Skeletal muscle cell (primary cell): Measurements from ENCODE around the gene HAND2.
A peak's percentile ranks its signal among the peaks of the same experiment; 100 is the strongest.

Source experiments
- DNase-seq: peaks from one replicate; pipeline ENCODE4 v3.0.0-alpha.2; 2010; ENCODE audit warnings: low read depth
- H3K4me3 ChIP-seq: 2 replicates; pipeline ENCODE4 v1.5.1; 2011; ENCODE audit warnings: low read depth, mild to moderate bottlenecking, control low read depth, low read length, moderate library complexity

Gene HAND2

DNA sequence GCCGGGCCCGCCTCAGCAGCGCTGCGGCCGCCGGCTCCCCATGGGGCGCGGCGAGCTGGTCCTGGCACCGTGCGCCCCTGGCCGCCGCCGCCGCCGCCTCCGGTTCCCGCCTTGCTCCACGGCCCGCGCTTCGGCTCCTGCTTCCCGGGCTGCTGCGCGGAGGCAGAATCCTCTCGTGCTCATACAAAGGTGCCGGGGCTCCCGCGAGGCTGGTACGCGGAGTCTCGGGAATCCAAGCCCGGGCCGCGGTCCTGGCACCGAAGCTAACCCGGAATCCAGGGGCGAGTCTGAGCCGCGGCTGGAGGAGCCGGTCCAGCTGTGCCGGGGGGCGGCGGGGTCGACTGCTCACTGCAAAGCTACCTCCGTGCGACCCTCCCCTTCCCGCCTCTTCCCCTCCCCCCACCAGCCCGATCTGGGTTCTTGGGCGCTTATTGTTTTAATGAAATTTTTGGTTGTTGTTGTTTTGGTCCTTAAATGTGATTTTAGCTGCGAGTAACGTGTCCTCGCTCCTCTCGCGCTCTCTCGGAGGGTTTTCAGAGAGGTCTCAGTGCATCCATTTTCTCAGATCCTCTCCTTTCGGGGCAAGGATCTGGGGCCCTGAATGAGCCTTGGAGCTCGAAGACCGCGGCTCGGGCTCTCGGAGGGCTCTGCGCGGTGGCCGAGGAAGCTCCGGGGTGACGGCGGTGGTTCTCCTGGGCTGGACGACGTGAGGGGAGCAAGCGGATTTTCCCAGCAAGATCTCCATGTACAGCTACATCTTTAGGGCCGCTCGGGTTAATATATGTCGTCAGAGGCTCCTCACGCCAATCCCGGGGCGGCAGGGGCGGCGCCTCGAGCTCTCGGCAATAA is at the start of gene HAND2:
Gene HAND2 (minus strand): TSS at position 753 of the 849 bp plus-strand sequence. CDS start 940 bp downstream, outside the sequence.
- DNase-seq = peak; percentile 67
- peak within 1 kb of the TSS; percentile 71 for H3K4me3 ChIP-seq

DNA sequence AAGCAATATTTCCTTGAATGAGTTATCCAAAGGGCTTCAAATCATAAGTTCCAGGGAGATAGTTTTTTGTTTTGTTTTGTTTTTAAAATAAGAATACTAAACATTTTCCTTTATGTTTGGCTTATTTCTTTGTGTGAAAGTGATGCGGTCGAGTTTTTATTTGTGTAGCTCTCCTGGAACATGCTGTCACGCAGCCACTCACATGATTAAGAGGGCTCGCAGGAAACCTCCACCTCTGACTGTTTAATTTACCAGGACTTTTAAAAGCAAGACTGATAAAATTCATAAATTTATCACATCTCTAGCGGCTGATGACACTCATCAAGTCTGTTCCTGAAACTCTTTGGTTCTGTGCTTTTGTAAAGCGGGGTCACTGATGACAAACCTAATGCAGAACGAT is 48.9 kb upstream of the HAND2 start:
- H3K4me3 ChIP-seq = no peak overlapping the region
- no peak for DNase-seq

DNA sequence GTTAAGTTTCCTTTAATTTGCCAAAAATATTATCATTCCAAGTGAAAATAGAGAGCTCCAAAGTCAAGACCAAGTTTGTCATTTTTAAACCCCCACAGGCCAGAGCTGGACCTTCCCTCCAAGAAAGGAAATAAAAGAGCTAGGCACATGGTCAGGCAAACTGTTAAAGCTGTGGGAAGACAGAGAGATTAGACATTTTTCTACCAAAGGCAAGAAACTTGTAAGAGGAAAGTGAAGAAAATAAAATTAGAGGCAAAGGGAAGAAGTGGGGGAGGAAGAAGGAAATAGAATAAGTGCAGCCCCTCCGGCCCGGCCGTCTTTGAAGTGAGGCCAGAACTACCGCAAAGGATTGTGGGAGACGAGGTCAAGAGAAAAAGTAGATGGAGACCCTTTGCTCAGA is 47.9 kb upstream of the HAND2 start:
- DNase-seq = no peak
- no peak overlapping the region for H3K4me3 ChIP-seq

GRCh38 chr4:173575482-173576152 is 45.6 kb upstream of the HAND2 start:
- H3K4me3 ChIP-seq = no peak overlapping the region
- no peak for DNase-seq

DNA sequence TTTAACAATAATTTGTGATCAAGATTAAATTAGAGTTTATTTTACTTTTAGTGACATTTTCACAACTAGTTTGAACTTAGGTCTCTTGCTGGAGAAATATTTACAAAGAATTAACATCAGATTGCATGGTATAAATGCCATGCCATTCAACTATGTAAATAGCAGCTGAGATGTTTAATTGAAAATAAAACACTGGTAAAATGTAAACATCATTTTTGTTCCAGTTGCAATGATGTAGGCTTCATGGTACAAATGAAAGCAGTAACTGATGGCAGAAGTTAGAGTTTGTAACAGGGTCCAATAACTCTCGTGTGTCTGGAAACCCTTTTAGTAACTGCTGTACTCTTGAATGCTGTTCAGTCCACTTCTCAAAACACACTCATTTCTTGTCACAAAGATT is 43.7 kb upstream of the HAND2 start:
- no peak overlapping the region for H3K4me3 ChIP-seq
- DNase-seq = no peak

- DNase-seq = peak; percentile 16
- H3K4me3 ChIP-seq = no peak overlapping the region
These were observed 43.3 kb upstream of the HAND2 start for GRCh38 chr4:173573286-173573685.

- no peak overlapping the region for H3K4me3 ChIP-seq
- no peak for DNase-seq
These were observed 42.6 kb upstream of the HAND2 start for GRCh38 chr4:173572493-173573129.

GRCh38 chr4:173571620-173572019 is 41.6 kb upstream of the HAND2 start:
- H3K4me3 ChIP-seq = no peak overlapping the region
- DNase-seq = no peak

DNA sequence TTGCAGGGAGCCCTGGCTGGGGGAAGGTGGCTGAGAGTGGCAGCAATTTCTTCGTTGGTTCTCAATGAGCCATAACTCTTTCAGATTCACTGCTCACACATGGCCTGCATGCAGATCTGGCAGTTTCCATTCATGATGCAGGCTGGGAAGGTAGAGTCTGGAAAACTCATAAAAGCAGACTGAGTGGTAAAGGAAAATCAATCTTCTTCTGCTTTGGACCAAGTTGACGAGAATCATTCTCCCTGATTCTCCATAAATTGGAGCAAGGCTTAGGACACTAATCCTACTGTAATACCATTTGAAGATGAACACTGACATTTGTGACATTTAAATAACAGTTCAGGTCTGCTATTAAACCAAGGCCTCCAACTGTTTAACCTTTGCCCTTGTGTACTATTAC is 35.3 kb upstream of the HAND2 start:
- H3K4me3 ChIP-seq = no peak overlapping the region
- DNase-seq = no peak

GRCh38 chr4:173564461-173564860 is 34.4 kb upstream of the HAND2 start:
- H3K4me3 ChIP-seq = no peak overlapping the region
- DNase-seq = no peak

DNA sequence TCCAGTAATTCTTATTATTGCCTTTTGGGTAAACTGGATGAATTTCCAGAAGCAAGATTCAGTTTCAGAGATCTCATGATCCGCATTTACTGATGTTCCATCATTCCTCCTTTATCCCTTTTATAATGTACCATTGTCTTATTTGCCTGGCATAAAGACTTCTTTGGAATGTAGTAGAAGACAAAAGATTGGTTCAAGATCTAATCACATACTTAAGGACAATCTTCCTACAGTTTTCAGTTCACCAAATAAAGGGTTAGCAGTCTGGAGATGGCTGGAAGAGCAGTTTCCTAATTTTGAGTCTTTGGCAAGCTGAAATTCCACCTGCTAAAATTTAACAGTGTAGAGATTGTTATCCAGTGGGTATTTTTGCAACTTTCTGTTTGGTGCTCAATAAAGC is 30.9 kb upstream of the HAND2 start:
- H3K4me3 ChIP-seq = no peak overlapping the region
- DNase-seq = no peak

DNA sequence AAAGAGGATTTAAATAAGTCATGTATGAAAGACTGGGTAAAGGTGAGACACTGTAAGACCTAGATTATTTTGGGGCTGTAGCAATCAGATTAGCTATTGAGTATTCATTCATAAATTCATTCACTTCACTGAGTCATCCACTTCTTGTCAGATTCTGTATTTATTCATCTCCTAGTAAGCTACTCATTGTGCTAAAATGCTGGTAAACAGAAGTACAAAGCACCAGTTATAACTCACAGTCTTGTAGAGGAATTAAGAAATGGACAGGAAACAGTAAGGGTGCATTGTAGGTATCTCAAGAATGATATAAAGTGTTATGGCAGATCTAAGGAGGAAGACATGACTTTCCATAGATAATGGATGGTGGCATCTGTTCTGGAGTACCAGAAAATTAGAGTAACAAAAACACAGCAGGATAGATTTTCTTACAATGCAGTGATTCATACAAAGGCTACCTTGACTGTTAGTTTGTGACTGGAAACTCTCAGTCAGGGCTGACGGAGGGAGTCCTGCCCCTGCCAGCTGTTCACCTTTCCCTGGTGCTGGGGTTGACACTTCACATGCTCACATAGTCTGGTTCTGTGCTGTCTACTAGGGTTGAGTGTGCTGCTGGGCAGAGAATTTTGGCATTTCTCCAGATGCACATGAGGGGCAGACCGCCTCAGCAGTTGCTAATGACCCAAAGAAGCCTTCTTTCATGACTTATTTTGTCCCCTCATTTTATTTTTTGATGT is 26.5 kb upstream of the HAND2 start:
- DNase-seq = no peak

GRCh38 chr4:173547889-173548288 is 17.9 kb upstream of the HAND2 start:
- peak overlapping the region; percentile 7 for H3K4me3 ChIP-seq
- DNase-seq = peak; percentile 74

More for the DNA sequence above, 26.5 kb upstream of the HAND2 start:
- no peak overlapping the region for H3K4me3 ChIP-seq

- no peak for DNase-seq
- no peak overlapping the region for H3K4me3 ChIP-seq
These were observed 16.7 kb upstream of the HAND2 start for GRCh38 chr4:173546776-173547175.

- no peak for DNase-seq
- H3K4me3 ChIP-seq = no peak overlapping the region
These were observed 15.4 kb upstream of the HAND2 start for GRCh38 chr4:173545440-173545839.

DNA sequence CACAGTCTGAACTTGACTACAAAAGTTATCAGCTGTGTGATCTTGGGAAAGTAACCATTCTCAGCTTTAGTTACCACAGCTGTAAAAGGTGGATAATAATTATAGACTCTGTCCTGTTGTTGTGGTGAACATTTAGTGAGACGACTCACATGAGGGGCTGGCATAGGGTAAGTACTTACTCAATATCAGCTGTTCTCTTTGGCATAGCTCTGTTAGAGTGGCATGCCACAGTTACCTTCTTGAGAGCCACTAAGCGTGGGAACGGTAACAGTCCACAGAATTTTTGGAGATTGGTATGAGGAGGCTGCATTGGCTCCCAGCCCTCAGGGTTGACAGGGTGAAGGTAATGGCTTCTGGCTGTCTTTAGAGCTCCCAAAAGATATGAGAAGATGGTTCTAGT is 13.2 kb upstream of the HAND2 start:
- no peak overlapping the region for H3K4me3 ChIP-seq
- DNase-seq = no peak

- DNase-seq = no peak
- no peak overlapping the region for H3K4me3 ChIP-seq
These were observed 10.0 kb upstream of the HAND2 start for GRCh38 chr4:173539986-173540385.

DNA sequence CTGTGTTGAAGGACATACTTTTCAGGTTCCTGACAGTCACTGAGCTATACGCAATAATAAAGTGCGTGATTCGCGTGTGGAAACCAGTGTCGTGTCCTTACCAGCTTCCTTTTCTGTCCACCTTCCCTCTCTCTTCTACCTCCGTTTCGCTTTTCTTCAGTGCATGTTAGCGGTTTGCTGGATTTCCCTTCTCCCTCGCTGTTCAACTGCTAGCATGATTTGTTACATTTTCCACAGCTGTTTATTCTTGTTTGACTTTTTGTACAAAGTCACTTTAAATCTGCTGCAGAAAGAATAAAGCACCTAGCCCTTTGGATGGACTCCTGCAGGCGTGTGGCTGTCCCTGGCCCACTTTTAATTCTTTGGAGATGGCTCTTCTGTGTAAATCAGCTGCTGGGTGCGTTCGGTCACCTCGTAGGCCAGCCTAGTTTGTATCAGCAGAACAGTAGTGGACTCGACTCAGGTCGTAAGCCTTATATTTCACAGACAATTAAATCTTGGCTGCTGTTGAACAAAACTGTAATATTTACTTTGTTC is 8.9 kb upstream of the HAND2 start:
- peak overlapping the region; percentile 41 for H3K4me3 ChIP-seq
- DNase-seq = no peak

GRCh38 chr4:173538148-173538908 is 8.3 kb upstream of the HAND2 start:
- peak overlapping the region; percentile 41 for H3K4me3 ChIP-seq
- DNase-seq = no peak
